ENCODE measurements around the gene EEF1E1. TPM values are rescaled to one million over a fixed set of nuclear protein-coding genes. Genes with fewer than 3 reads are reported as not detected.

EEF1E1 gene
- total RNA-seq, 1 experiment from 2014 or later = 50.9 TPM

DNA sequence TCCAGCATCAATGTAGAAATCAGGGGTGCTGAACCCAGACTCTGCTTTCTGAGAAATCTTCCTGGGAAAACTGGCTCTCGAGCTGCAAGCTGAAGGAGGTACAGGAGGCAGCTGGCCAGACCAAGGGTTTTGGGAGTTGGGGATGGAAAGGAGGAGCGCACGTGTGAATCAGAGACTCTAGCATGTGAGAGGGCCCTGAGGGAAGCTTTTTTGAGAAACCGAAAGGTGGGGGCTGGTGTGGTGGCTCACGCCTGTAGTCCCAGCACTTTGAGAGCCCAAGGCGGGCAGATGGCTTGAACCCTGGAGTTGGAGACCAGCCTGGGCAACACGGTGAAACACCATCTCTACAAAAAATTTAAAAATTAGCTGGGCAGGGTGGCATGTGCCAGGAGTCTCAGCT is 37.1 kb upstream of the EEF1E1 start:
- Histone ChIP-seq H3K9me3 (ENCODE audit: insufficient read depth, low read depth) (no peaks in the 10 kb centered on the region), H3K27ac (no peak overlapping the region), H4K20me1 (ENCODE audit: insufficient read depth) (no peaks in the 10 kb centered on the region), H2AFZ (no peak overlapping the region), H3K4me2 (no peak overlapping the region), H3K4me1 (replicated peaks; ENCODE audit: insufficient read depth) (no peaks in the 10 kb centered on the region), H3K4me3 (no peak overlapping the region), H3F3A (ENCODE audit: insufficient read depth, low read depth) (no peaks in the 10 kb centered on the region), H3K9me2 (ENCODE audit: insufficient read depth) (no peaks in the 10 kb centered on the region), H3K27me3 (ENCODE audit: insufficient read depth, low read depth) (no peaks in the 10 kb centered on the region), H3K36me3 (ENCODE audit: low read depth) (no peaks in the 10 kb centered on the region), H3K79me2 (ENCODE audit: low read depth) (no peaks in the 10 kb centered on the region)
- intact Hi-C loops (cut with micrococcal nuclease; ENCODE audit: unreplicated experiment) = no loop called here
- TF ChIP-seq EZH2 (IDR thresholded peaks at IDR 0.05; ENCODE audit: low read depth) = no peak
- TF ChIP-seq, protein P1, sequence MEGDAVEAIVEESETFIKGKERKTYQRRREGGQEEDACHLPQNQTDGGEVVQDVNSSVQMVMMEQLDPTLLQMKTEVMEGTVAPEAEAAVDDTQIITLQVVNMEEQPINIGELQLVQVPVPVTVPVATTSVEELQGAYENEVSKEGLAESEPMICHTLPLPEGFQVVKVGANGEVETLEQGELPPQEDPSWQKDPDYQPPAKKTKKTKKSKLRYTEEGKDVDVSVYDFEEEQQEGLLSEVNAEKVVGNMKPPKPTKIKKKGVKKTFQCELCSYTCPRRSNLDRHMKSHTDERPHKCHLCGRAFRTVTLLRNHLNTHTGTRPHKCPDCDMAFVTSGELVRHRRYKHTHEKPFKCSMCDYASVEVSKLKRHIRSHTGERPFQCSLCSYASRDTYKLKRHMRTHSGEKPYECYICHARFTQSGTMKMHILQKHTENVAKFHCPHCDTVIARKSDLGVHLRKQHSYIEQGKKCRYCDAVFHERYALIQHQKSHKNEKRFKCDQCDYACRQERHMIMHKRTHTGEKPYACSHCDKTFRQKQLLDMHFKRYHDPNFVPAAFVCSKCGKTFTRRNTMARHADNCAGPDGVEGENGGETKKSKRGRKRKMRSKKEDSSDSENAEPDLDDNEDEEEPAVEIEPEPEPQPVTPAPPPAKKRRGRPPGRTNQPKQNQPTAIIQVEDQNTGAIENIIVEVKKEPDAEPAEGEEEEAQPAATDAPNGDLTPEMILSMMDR (conservative IDR thresholded peaks at IDR 0.05) = no peak
- no peak for DNase-seq
- ChIA-PET CTCF (interaction anchor here (0.7 kb wide), 1 partner anchor 467 kb away, joined by 7 read pairs; no protein-coding TSS in a partner anchor), POLR2A (ENCODE audit: unreplicated experiment) (interaction anchor here (0.6 kb wide), 1 partner anchor 12 kb away, joined by 3 read pairs; no protein-coding TSS in a partner anchor)
- BruUV-seq (replicated peaks) = no TSS peak

DNA sequence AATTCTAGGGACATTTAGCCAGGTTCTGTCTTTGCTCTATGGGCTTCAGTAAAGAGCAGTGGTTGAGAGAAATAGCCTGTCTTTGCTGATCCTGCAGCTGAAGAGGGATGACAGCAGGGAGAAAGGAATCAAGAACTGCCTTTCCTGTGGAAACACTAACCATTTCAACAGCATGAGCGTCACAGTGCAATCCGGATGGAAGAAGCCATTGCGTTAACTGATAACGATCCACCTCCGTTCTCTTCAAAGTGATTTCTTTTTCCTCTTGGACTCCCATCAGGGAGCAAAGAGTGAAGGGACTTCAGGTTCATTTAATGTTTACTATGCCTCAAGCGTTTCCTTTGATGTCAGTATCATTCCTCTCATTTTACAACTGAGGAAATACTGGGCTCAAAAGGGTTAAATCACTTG is 35.2 kb upstream of the EEF1E1 start:
- H3F3A ChIP-seq (ENCODE audit: insufficient read depth, low read depth) = no peaks in the 10 kb centered on the region
- no TSS peak for BruUV-seq (replicated peaks)
- H3K4me1 ChIP-seq (replicated peaks; ENCODE audit: insufficient read depth) = no peaks in the 10 kb centered on the region
- no peak overlapping the region for H3K4me2 ChIP-seq
- H3K9me3 ChIP-seq (ENCODE audit: insufficient read depth, low read depth) = no peaks in the 10 kb centered on the region
- POLR2A ChIA-PET (ENCODE audit: unreplicated experiment) = no interaction called here
- CTCF ChIA-PET = interaction anchor here (0.7 kb wide), 1 partner anchor 9 kb away, joined by 5 read pairs; no protein-coding TSS in a partner anchor
- no peaks in the 10 kb centered on the region for H3K36me3 ChIP-seq (ENCODE audit: low read depth)
- no peaks in the 10 kb centered on the region for H3K79me2 ChIP-seq (ENCODE audit: low read depth)
- H3K27ac ChIP-seq = no peak overlapping the region
- TF ChIP-seq, protein P1 (conservative IDR thresholded peaks at IDR 0.05) = no peak
- TF ChIP-seq EZH2 (IDR thresholded peaks at IDR 0.05; ENCODE audit: low read depth) = no peak
- intact Hi-C loops (cut with micrococcal nuclease; ENCODE audit: unreplicated experiment) = no loop called here
- no peaks in the 10 kb centered on the region for H3K9me2 ChIP-seq (ENCODE audit: insufficient read depth)
- H3K4me3 ChIP-seq = no peak overlapping the region
- no peaks in the 10 kb centered on the region for H3K27me3 ChIP-seq (ENCODE audit: insufficient read depth, low read depth)
- H2AFZ ChIP-seq = no peak overlapping the region
- no peak for DNase-seq
- no peaks in the 10 kb centered on the region for H4K20me1 ChIP-seq (ENCODE audit: insufficient read depth)

DNA sequence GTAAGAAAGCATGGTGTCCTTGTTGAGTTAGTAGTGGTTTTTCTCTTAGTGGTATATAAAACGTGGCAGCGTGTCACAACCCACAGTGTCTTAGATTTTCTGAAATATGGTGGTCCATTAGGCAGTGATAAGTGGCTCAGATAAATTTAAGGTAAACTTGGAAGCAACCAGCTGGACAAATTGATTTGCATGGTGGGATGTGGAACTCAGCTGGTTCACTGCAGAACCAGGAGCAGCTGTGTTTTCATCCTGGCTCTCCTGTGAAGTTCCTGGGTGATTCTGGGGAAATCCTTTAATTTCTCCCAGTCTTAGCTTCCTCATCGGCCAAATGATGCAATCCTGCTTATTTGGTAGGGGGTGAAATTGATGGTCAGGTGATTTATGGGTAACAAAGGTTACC is 32.9 kb upstream of the EEF1E1 start:
- H3K27me3 ChIP-seq (ENCODE audit: insufficient read depth, low read depth) = no peaks in the 10 kb centered on the region
- H3K36me3 ChIP-seq (ENCODE audit: low read depth) = no peaks in the 10 kb centered on the region
- no peaks in the 10 kb centered on the region for H3K9me3 ChIP-seq (ENCODE audit: insufficient read depth, low read depth)
- H3K4me1 ChIP-seq (replicated peaks; ENCODE audit: insufficient read depth) = peaks cover 3% of the 10 kb centered on the region; the same call in 1 of the 2 replicates
- H4K20me1 ChIP-seq (ENCODE audit: insufficient read depth) = no peaks in the 10 kb centered on the region
- POLR2A ChIA-PET (ENCODE audit: unreplicated experiment) = interaction anchor here (0.7 kb wide), 1 partner anchor 33 kb away, joined by 5 read pairs; the partner anchor contains the start of gene EEF1E1
- no peak for DNase-seq
- H3F3A ChIP-seq (ENCODE audit: insufficient read depth, low read depth) = no peaks in the 10 kb centered on the region
- H3K9me2 ChIP-seq (ENCODE audit: insufficient read depth) = no peaks in the 10 kb centered on the region
- no peaks in the 10 kb centered on the region for H3K79me2 ChIP-seq (ENCODE audit: low read depth)
- BruUV-seq (replicated peaks) = no TSS peak
- CTCF ChIA-PET = no interaction called here
- no peak overlapping the region for H2AFZ ChIP-seq
- intact Hi-C loops (cut with micrococcal nuclease; ENCODE audit: unreplicated experiment) = no loop called here
- no peak overlapping the region for H3K4me2 ChIP-seq
- no peak overlapping the region for H3K27ac ChIP-seq
- H3K4me3 ChIP-seq = no peak overlapping the region
- TF ChIP-seq, protein P1 (conservative IDR thresholded peaks at IDR 0.05) = no peak
- TF ChIP-seq EZH2 (IDR thresholded peaks at IDR 0.05; ENCODE audit: low read depth) = no peak

Measured in PC-9 (cell line).